ENCODE results near the gene TMEM178B.

Gene TMEM178B

DNA sequence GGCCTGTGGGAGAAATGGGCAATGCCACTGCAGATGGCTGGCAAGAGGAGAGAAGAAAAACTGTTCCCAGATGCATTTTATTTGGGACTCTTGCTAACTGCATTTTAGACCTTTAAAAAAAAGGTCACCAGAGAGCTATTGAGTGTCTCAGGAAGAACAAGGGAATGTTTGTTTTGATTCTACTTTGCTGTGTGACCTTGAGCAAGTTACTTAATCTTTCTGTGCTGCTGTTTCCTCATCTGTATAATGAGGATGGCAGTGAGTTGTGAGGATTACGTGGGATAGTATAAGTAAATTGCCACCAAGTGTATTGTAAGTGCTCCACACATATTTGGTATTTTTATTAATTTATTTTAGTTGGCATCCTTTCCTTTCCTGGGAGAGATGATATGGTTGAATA, 335.4 kb downstream of the TMEM178B start:
- no peaks in the 10 kb centered on the region for H3K27me3 ChIP-seq (ENCODE audit: insufficient read depth, insufficient read length)
- no peak for DNase-seq (ENCODE audit: low read depth, low spot score)
- H3K36me3 ChIP-seq (ENCODE audit: insufficient read depth, insufficient read length, low read length), result no peaks in the 10 kb centered on the region
- peaks cover 4% of the 10 kb centered on the region for H3K4me1 ChIP-seq (ENCODE audit: insufficient read depth, insufficient read length)
- H3K9me3 ChIP-seq (ENCODE audit: insufficient read depth, low read length), result no peaks in the 10 kb centered on the region
- H3K9ac ChIP-seq (ENCODE audit: insufficient read length, low read depth), result no peak overlapping the region
- H3K4me3 ChIP-seq (ENCODE audit: insufficient read length, low read depth), result no peak overlapping the region
- no peak for TF ChIP-seq SUZ12 (IDR thresholded peaks at IDR 0.05; ENCODE audit: extremely low read depth, insufficient read depth, insufficient read length)
- no peak for TF ChIP-seq ZNF274 (IDR thresholded peaks at IDR 0.05; ENCODE audit: low read depth, low read length)
- TF ChIP-seq YY1 (IDR thresholded peaks at IDR 0.05; ENCODE audit: insufficient read depth, insufficient read length), result no peak

- Histone ChIP-seq H3K36me3 (ENCODE audit: insufficient read depth, insufficient read length, low read length) (no peaks in the 10 kb centered on the region), H3K4me1 (ENCODE audit: insufficient read depth, insufficient read length) (peaks cover 4% of the 10 kb centered on the region), H3K4me3 (ENCODE audit: insufficient read length, low read depth) (no peak overlapping the region), H3K9ac (ENCODE audit: insufficient read length, low read depth) (no peak overlapping the region), H3K27me3 (ENCODE audit: insufficient read depth, insufficient read length) (no peaks in the 10 kb centered on the region), H3K9me3 (ENCODE audit: insufficient read depth, low read length) (no peaks in the 10 kb centered on the region)
- peak; percentile 84 for DNase-seq (ENCODE audit: low read depth, low spot score)
- TF ChIP-seq SUZ12 (IDR thresholded peaks at IDR 0.05; ENCODE audit: extremely low read depth, insufficient read depth, insufficient read length) (no peak), YY1 (IDR thresholded peaks at IDR 0.05; ENCODE audit: insufficient read depth, insufficient read length) (no peak), ZNF274 (IDR thresholded peaks at IDR 0.05; ENCODE audit: low read depth, low read length) (no peak)
These were observed 336.0 kb downstream of the TMEM178B start for GRCh38 chr7:141409801-141410329.

DNA sequence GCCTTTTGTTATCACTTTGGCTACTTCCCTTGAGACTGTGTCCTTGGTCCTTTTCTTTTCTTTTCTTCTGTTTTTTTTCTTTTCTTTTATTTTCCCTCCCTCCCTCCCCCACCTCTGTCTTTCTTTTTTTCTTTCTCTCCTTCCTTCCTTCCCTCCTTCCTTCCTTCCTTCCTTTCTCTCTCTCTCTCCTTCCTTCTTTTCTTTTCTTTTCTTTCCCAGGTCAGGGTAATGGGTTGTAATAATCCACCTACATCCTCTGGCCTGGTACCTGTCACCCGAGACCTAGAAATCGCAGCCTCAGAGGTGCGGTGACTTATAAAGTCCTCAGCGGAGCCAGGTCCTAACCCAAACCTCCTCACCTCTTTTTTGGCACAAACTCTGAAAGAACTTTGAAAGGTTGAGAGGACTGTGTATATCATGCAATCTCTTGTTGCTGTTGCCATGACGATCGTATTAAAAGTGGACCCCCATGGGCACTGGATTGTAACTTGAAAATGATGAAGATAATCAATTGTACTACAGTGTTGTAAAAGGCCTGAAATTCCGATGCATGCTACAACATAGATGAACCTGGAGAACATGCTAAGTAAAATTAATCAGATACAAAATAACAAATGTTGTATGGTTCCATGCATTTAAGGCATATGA, 336.6 kb downstream of the TMEM178B start:
- Histone ChIP-seq H3K4me3 (ENCODE audit: insufficient read length, low read depth) (no peak overlapping the region), H3K4me1 (ENCODE audit: insufficient read depth, insufficient read length) (peaks cover 4% of the 10 kb centered on the region), H3K9me3 (ENCODE audit: insufficient read depth, low read length) (no peaks in the 10 kb centered on the region), H3K27me3 (ENCODE audit: insufficient read depth, insufficient read length) (no peaks in the 10 kb centered on the region), H3K9ac (ENCODE audit: insufficient read length, low read depth) (no peak overlapping the region), H3K36me3 (ENCODE audit: insufficient read depth, insufficient read length, low read length) (no peaks in the 10 kb centered on the region)
- TF ChIP-seq YY1 (IDR thresholded peaks at IDR 0.05; ENCODE audit: insufficient read depth, insufficient read length), result no peak
- no peak for TF ChIP-seq ZNF274 (IDR thresholded peaks at IDR 0.05; ENCODE audit: low read depth, low read length)
- TF ChIP-seq SUZ12 (IDR thresholded peaks at IDR 0.05; ENCODE audit: extremely low read depth, insufficient read depth, insufficient read length), result no peak
- no peak for DNase-seq (ENCODE audit: low read depth, low spot score)

DNA sequence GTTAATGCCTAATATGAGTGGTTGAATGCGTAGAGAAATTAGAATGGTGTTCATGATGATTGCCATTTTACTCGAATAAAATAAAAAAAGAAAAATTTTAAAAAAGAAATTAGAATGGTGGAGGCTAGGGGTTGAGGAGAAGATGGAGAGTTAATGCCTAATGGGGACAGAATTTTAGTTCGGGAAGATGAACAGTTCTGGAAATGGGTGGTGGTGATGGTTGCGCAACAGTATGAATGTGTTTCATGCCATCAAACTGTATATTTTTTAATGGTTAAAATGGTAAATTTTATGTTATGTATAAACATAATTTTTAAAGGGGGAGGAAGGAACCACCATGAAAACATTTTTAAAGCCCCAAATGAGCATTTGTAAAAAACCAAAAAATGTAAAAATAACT, 337.3 kb downstream of the TMEM178B start:
- Histone ChIP-seq H3K9ac (ENCODE audit: insufficient read length, low read depth) (no peak overlapping the region), H3K27me3 (ENCODE audit: insufficient read depth, insufficient read length) (no peaks in the 10 kb centered on the region), H3K36me3 (ENCODE audit: insufficient read depth, insufficient read length, low read length) (no peaks in the 10 kb centered on the region), H3K4me3 (ENCODE audit: insufficient read length, low read depth) (no peak overlapping the region), H3K4me1 (ENCODE audit: insufficient read depth, insufficient read length) (peaks cover 4% of the 10 kb centered on the region), H3K9me3 (ENCODE audit: insufficient read depth, low read length) (no peaks in the 10 kb centered on the region)
- DNase-seq (ENCODE audit: low read depth, low spot score), result no peak
- TF ChIP-seq YY1 (IDR thresholded peaks at IDR 0.05; ENCODE audit: insufficient read depth, insufficient read length) (no peak), SUZ12 (IDR thresholded peaks at IDR 0.05; ENCODE audit: extremely low read depth, insufficient read depth, insufficient read length) (no peak), ZNF274 (IDR thresholded peaks at IDR 0.05; ENCODE audit: low read depth, low read length) (no peak)

DNA sequence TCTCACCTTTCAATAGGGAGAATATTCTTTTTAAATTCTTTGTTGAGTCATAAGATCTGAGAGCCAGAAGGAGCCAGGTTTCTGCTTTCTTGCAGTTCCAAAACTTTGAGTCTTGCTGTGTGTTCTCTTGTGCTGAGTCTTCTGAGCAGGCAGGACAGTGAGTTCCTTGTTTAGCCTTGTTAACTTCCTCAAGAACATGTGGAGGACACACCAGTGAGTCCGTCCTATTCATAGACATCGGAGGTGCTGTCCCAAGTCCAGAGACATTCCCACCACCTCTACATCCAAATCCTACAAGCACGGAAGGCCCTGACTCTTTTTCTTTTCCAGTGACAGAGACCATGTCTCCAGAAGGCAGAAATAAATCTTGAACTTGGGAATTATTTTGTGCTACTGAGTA, 342.1 kb downstream of the TMEM178B start:
- Histone ChIP-seq H3K4me3 (ENCODE audit: insufficient read length, low read depth) (no peak overlapping the region), H3K9ac (ENCODE audit: insufficient read length, low read depth) (no peak overlapping the region), H3K9me3 (ENCODE audit: insufficient read depth, low read length) (no peaks in the 10 kb centered on the region), H3K36me3 (ENCODE audit: insufficient read depth, insufficient read length, low read length) (no peaks in the 10 kb centered on the region), H3K27me3 (ENCODE audit: insufficient read depth, insufficient read length) (no peaks in the 10 kb centered on the region), H3K4me1 (ENCODE audit: insufficient read depth, insufficient read length) (no peaks in the 10 kb centered on the region)
- TF ChIP-seq SUZ12 (IDR thresholded peaks at IDR 0.05; ENCODE audit: extremely low read depth, insufficient read depth, insufficient read length), result no peak
- no peak for TF ChIP-seq ZNF274 (IDR thresholded peaks at IDR 0.05; ENCODE audit: low read depth, low read length)
- no peak for TF ChIP-seq YY1 (IDR thresholded peaks at IDR 0.05; ENCODE audit: insufficient read depth, insufficient read length)
- DNase-seq (ENCODE audit: low read depth, low spot score), result no peak

GRCh38 chr7:141416650-141417270, 342.9 kb downstream of the TMEM178B start:
- H3K4me1 ChIP-seq (ENCODE audit: insufficient read depth, insufficient read length), result no peaks in the 10 kb centered on the region
- no peaks in the 10 kb centered on the region for H3K27me3 ChIP-seq (ENCODE audit: insufficient read depth, insufficient read length)
- H3K36me3 ChIP-seq (ENCODE audit: insufficient read depth, insufficient read length, low read length), result no peaks in the 10 kb centered on the region
- no peak overlapping the region for H3K9ac ChIP-seq (ENCODE audit: insufficient read length, low read depth)
- H3K4me3 ChIP-seq (ENCODE audit: insufficient read length, low read depth), result no peak overlapping the region
- TF ChIP-seq ZNF274 (IDR thresholded peaks at IDR 0.05; ENCODE audit: low read depth, low read length), result no peak
- no peak for TF ChIP-seq YY1 (IDR thresholded peaks at IDR 0.05; ENCODE audit: insufficient read depth, insufficient read length)
- no peak for TF ChIP-seq SUZ12 (IDR thresholded peaks at IDR 0.05; ENCODE audit: extremely low read depth, insufficient read depth, insufficient read length)
- no peak for DNase-seq (ENCODE audit: low read depth, low spot score)
- H3K9me3 ChIP-seq (ENCODE audit: insufficient read depth, low read length), result no peaks in the 10 kb centered on the region

GRCh38 chr7:141417506-141417905, 343.6 kb downstream of the TMEM178B start:
- no peak for DNase-seq (ENCODE audit: low read depth, low spot score)
- TF ChIP-seq SUZ12 (IDR thresholded peaks at IDR 0.05; ENCODE audit: extremely low read depth, insufficient read depth, insufficient read length), result no peak
- TF ChIP-seq YY1 (IDR thresholded peaks at IDR 0.05; ENCODE audit: insufficient read depth, insufficient read length), result no peak
- TF ChIP-seq ZNF274 (IDR thresholded peaks at IDR 0.05; ENCODE audit: low read depth, low read length), result no peak
- Histone ChIP-seq H3K27me3 (ENCODE audit: insufficient read depth, insufficient read length) (no peaks in the 10 kb centered on the region), H3K36me3 (ENCODE audit: insufficient read depth, insufficient read length, low read length) (no peaks in the 10 kb centered on the region), H3K9ac (ENCODE audit: insufficient read length, low read depth) (no peak overlapping the region), H3K9me3 (ENCODE audit: insufficient read depth, low read length) (no peaks in the 10 kb centered on the region), H3K4me3 (ENCODE audit: insufficient read length, low read depth) (no peak overlapping the region), H3K4me1 (ENCODE audit: insufficient read depth, insufficient read length) (no peaks in the 10 kb centered on the region)

Measured in NT2/D1 (cell line).